Smooth muscle cell (in vitro differentiated cells): ENCODE results near the gene CHD6. TPM values are rescaled to one million over a fixed set of nuclear protein-coding genes. Genes with fewer than 3 reads are reported as not detected.

ENCODE experiments used
- DNase-seq: peaks from one replicate; lab custom pipeline; 2025; ENCODE audit not compliant: unreplicated experiment; lab: John Stamatoyannopoulos, UW
- H2AFZ ChIP-seq: fragments of 200-600 bp; sonication (generic); 2 replicates; pipeline ENCODE4 v1.6.0; 2016; ENCODE audit warnings: antibody characterized with exemption, low read depth, mild to moderate bottlenecking
- H3F3A ChIP-seq: fragments of 200-600 bp; sonication (generic); 2 replicates; pipeline ENCODE4 v1.6.0; 2017; ENCODE audit warnings: antibody characterized with exemption, low read depth
- H3K27ac ChIP-seq: fragments of 200-600 bp; sonication (generic); 2 replicates; pipeline ENCODE4 v1.5.1; 2016; ENCODE audit warnings: low read depth, mild to moderate bottlenecking
- H3K27me3 ChIP-seq: fragments of 200-600 bp; sonication (generic); 2 replicates; pipeline ENCODE4 v1.6.1; 2016; ENCODE audit warnings: low read depth, mild to moderate bottlenecking
- H3K36me3 ChIP-seq: fragments of 200-600 bp; sonication (generic); 2 replicates; pipeline ENCODE4 v1.5.1; 2016; ENCODE audit warnings: low read depth
- H3K4me1 ChIP-seq: fragments of 200-600 bp; sonication (generic); 2 replicates; pipeline ENCODE4 v1.5.1; 2016; ENCODE audit warnings: low read depth
- H3K4me2 ChIP-seq: fragments of 200-600 bp; sonication (generic); 2 replicates; pipeline ENCODE4 v1.6.0; 2016; ENCODE audit warnings: mild to moderate bottlenecking
- H3K4me3 ChIP-seq: fragments of 200-600 bp; sonication (generic); 2 replicates; pipeline ENCODE4 v1.5.1; 2016; ENCODE audit warnings: mild to moderate bottlenecking
- H3K79me2 ChIP-seq: fragments of 200-600 bp; sonication (generic); 2 replicates; pipeline ENCODE4 v1.6.0; 2016; ENCODE audit warnings: low read depth, mild to moderate bottlenecking
- H3K9ac ChIP-seq: fragments of 200-600 bp; sonication (generic); 2 replicates; pipeline ENCODE4 v1.6.0; 2016; ENCODE audit warnings: low read depth
- H3K9me3 ChIP-seq: fragments of 200-600 bp; sonication (generic); replicated peaks from 2 replicates; pipeline ENCODE4 v1.5.1; 2016; ENCODE audit warnings: low read depth
- H4K20me1 ChIP-seq: fragments of 200-600 bp; sonication (generic); 2 replicates; pipeline ENCODE4 v1.6.0; 2016; ENCODE audit warnings: low read depth
- CTCF ChIP-seq: fragments of 200-600 bp; sonication (generic); IDR thresholded peaks from 2 replicates; pipeline ENCODE4 v1.5.1; 2017; ENCODE audit warnings: borderline replicate concordance, mild to moderate bottlenecking, antibody characterized with exemption; ENCODE audit not compliant: insufficient read depth, poor library complexity, severe bottlenecking
- WGBS: methylation state at CpG from one replicate; pipeline ENCODE4 v1.1.7; 2016; ENCODE audit warnings: low lambda C conversion rate; 5-methylcytosine and 5-hydroxymethylcytosine counted together
- polyA plus RNA-seq: library from polyadenylated mRNA; unstranded; fragments of >200 nt; fragmentation: Nextera tagmentation; extraction: Ambion mirVana; gene quantifications from 2 replicates; pipeline ENCODE4 v1.2.1, GENCODE V29; 2016
- total RNA-seq: library from RNA; depleted of rRNA; stranded (reverse); fragments of >200 nt; gene quantifications from 2 replicates; pipeline ENCODE4 v1.2.3, GENCODE V29; 2014

The CHD6 gene
- total and polyA plus RNA-seq, 2 experiments from 2014 or later, result 41.7 to 47.8 TPM

GRCh38 chr20:41482647-41483552, 135.3 kb downstream of the CHD6 start:
- Histone ChIP-seq H3K36me3 (peaks cover 11% of the 10 kb centered on the region), H3F3A (no peaks in the 10 kb centered on the region), H3K27me3 (no peaks in the 10 kb centered on the region), H2AFZ (no peak overlapping the region), H3K9me3 (no peaks in the 10 kb centered on the region), H3K4me1 (no peaks in the 10 kb centered on the region), H4K20me1 (no peaks in the 10 kb centered on the region), H3K79me2 (no peaks in the 10 kb centered on the region), H3K4me2 (no peak overlapping the region), H3K4me3 (no peak overlapping the region), H3K9ac (no peak overlapping the region), H3K27ac (peak overlapping the region; percentile 4)
- WGBS, result 93% methylated on average over 6 of the region's 6 CpGs
- no peak for DNase-seq
- TF ChIP-seq CTCF, result no peak

GRCh38 chr20:41480054-41480770, 138.0 kb downstream of the CHD6 start:
- Histone ChIP-seq H3K4me3 (no peak overlapping the region), H3K27me3 (no peaks in the 10 kb centered on the region), H3K27ac (no peak overlapping the region), H3K4me1 (no peaks in the 10 kb centered on the region), H3F3A (no peaks in the 10 kb centered on the region), H3K9me3 (no peaks in the 10 kb centered on the region), H3K36me3 (peaks cover 3% of the 10 kb centered on the region), H3K4me2 (no peak overlapping the region), H3K79me2 (no peaks in the 10 kb centered on the region), H3K9ac (no peak overlapping the region), H2AFZ (no peak overlapping the region), H4K20me1 (peaks cover 6% of the 10 kb centered on the region)
- 96% methylated on average over 2 of the region's 2 CpGs for WGBS
- DNase-seq, result no peak
- TF ChIP-seq CTCF, result no peak

GRCh38 chr20:41479113-41479512, 139.1 kb downstream of the CHD6 start:
- Histone ChIP-seq H3K4me3 (no peak overlapping the region), H3K4me1 (no peaks in the 10 kb centered on the region), H2AFZ (no peak overlapping the region), H3K27me3 (no peaks in the 10 kb centered on the region), H3K36me3 (no peaks in the 10 kb centered on the region), H3K9ac (no peak overlapping the region), H3K4me2 (no peak overlapping the region), H3K27ac (no peak overlapping the region), H3K79me2 (no peaks in the 10 kb centered on the region), H4K20me1 (peaks cover 6% of the 10 kb centered on the region), H3K9me3 (no peaks in the 10 kb centered on the region), H3F3A (no peaks in the 10 kb centered on the region)
- TF ChIP-seq CTCF, result no peak
- 84% methylated on average over 1 of the region's 1 CpG for WGBS
- DNase-seq, result no peak
